HepG2 (cell line): Measurements from ENCODE around the gene VPS25. TPM values are rescaled to one million over a fixed set of nuclear protein-coding genes. Genes with fewer than 3 reads are reported as not detected.
A peak's percentile ranks its signal among the peaks of the same experiment; 100 is the strongest.

Experiments used
- ATF7-NPFF ChIP-seq: sonication (generic); formaldehyde crosslinking; IDR thresholded peaks from 2 replicates; pipeline ENCODE4 v1.8.1; 2023; ENCODE audit warnings: mild to moderate bottlenecking, low read depth, missing genetic modification reagents, moderate library complexity
- ATRX ChIP-seq: sonication (generic); formaldehyde crosslinking; IDR thresholded peaks from 2 replicates; pipeline ENCODE4 v1.4.0; 2020; ENCODE audit warnings: missing genetic modification reagents, borderline replicate concordance
- ELF1 ChIP-seq: sonication (generic); formaldehyde crosslinking; IDR thresholded peaks from 2 replicates; pipeline ENCODE4 v1.4.0; 2020; ENCODE audit warnings: missing genetic modification reagents
- HNF1A ChIP-seq, 2 experiments: sonication (generic) in 1 of 2; formaldehyde crosslinking in 1 of 2; IDR thresholded peaks; 2 replicates each; pipeline versions ENCODE4 v1.4.0 to v1.6.1; 2016 to 2020; ENCODE audit warnings: borderline replicate concordance in 1 of 2, low read depth in 1 of 2, mild to moderate bottlenecking in 1 of 2, missing genetic modification reagents in 1 of 2
- HNRNPK ChIP-seq: fragments of 200-400 bp; formaldehyde crosslinking; IDR thresholded peaks from 2 replicates; pipeline ENCODE4 v1.6.1; 2018; ENCODE audit warnings: low read length, low read depth, moderate library complexity, mild to moderate bottlenecking; ENCODE audit not compliant: poor library complexity, severe bottlenecking
- MTF2 ChIP-seq: sonication (generic); formaldehyde crosslinking; IDR thresholded peaks from 2 replicates; pipeline ENCODE4 v1.5.0; 2020; ENCODE audit warnings: missing genetic modification reagents, borderline replicate concordance
- TCF7L2 ChIP-seq: IDR thresholded peaks from 2 replicates; pipeline ENCODE4 v1.6.1; 2011; ENCODE audit warnings: mild to moderate bottlenecking, low read depth, low read length, moderate library complexity
- ZNF205 ChIP-seq: IDR thresholded peaks from 2 replicates; pipeline ENCODE4 v1.6.1; 2018; ENCODE audit warnings: missing biosample characterization, missing genetic modification reagents
- ZNF225 ChIP-seq: sonication (generic); formaldehyde crosslinking; IDR thresholded peaks from 2 replicates; pipeline ENCODE4 v1.4.0; 2020; ENCODE audit warnings: mild to moderate bottlenecking, missing genetic modification reagents
- ZNF558 ChIP-seq: sonication (generic); formaldehyde crosslinking; IDR thresholded peaks from 2 replicates; pipeline ENCODE4 v1.9.0; 2022; ENCODE audit warnings: mild to moderate bottlenecking, missing genetic modification reagents, borderline replicate concordance
- ZNF772 ChIP-seq: sonication (generic); formaldehyde crosslinking; IDR thresholded peaks from 2 replicates; pipeline ENCODE4 v1.5.0; 2020; ENCODE audit warnings: mild to moderate bottlenecking, missing genetic modification reagents
- ZNF792 ChIP-seq: IDR thresholded peaks from 2 replicates; pipeline ENCODE4 v1.6.1; 2016
- ZSCAN21 ChIP-seq: sonication (generic); formaldehyde crosslinking; IDR thresholded peaks from 2 replicates; pipeline ENCODE4 v1.8.0; 2022; ENCODE audit warnings: mild to moderate bottlenecking, missing genetic modification reagents, moderate library complexity, borderline replicate concordance
- polyA plus RNA-seq, 8 experiments: library from polyadenylated mRNA; depleted of rRNA in 3 of 8; stranded (reverse) in 7 of 8; unstranded in 1 of 8; fragments of >200 nt; fragmentation: Illumina TruSeq in 4 of 8; extraction: Trizol in 4 of 8; gene quantifications; 2 replicates each; pipeline versions ENCODE4 v1.2.1 to v1.2.3, GENCODE V29; 2011 to 2016; ENCODE audit warnings: low read depth in 4 of 8, missing spikeins in 1 of 8, mixed read lengths in 1 of 8; ENCODE audit not compliant: insufficient read depth in 1 of 8
- total RNA-seq, 5 experiments: library from RNA; depleted of rRNA; stranded (reverse); fragments of >200 nt; fragmentation: Illumina TruSeq; extraction: Trizol; gene quantifications; 2 replicates each; pipeline ENCODE4 v1.2.3, GENCODE V29; 2016; ENCODE audit warnings: low read depth in 1 of 5
- TF ChIP-seq, protein P1 (sequence below): sonication (generic); formaldehyde crosslinking; IDR thresholded peaks from 2 replicates; pipeline ENCODE4 v1.4.0; 2020; ENCODE audit warnings: missing genetic modification reagents, borderline replicate concordance
- TF ChIP-seq, protein P2 (sequence below): sonication (generic); formaldehyde crosslinking; IDR thresholded peaks from 2 replicates; pipeline ENCODE4 v1.5.0; 2020; ENCODE audit warnings: missing genetic modification reagents
- TF ChIP-seq, protein P3 (sequence below): sonication (generic); formaldehyde crosslinking; IDR thresholded peaks from 2 replicates; pipeline ENCODE4 v1.5.0; 2020; ENCODE audit warnings: missing genetic modification reagents, mild to moderate bottlenecking, borderline replicate concordance
- TF ChIP-seq, protein P4 (sequence below): sonication (generic); formaldehyde crosslinking; IDR thresholded peaks from 2 replicates; pipeline ENCODE4 v1.4.0; 2020; ENCODE audit warnings: mild to moderate bottlenecking, missing genetic modification reagents

Gene VPS25
- total and polyA plus RNA-seq, 2 of the 13 experiments (the other 11 are each of a cell fraction or from before 2014, with no cell fraction given) = 161 to 249 TPM

- TF ChIP-seq, protein P1, sequence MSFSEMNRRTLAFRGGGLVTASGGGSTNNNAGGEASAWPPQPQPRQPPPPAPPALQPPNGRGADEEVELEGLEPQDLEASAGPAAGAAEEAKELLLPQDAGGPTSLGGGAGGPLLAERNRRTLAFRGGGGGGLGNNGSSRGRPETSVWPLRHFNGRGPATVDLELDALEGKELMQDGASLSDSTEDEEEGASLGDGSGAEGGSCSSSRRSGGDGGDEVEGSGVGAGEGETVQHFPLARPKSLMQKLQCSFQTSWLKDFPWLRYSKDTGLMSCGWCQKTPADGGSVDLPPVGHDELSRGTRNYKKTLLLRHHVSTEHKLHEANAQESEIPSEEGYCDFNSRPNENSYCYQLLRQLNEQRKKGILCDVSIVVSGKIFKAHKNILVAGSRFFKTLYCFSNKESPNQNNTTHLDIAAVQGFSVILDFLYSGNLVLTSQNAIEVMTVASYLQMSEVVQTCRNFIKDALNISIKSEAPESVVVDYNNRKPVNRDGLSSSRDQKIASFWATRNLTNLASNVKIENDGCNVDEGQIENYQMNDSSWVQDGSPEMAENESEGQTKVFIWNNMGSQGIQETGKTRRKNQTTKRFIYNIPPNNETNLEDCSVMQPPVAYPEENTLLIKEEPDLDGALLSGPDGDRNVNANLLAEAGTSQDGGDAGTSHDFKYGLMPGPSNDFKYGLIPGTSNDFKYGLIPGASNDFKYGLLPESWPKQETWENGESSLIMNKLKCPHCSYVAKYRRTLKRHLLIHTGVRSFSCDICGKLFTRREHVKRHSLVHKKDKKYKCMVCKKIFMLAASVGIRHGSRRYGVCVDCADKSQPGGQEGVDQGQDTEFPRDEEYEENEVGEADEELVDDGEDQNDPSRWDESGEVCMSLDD = peak; percentile 58; the same call in 1 of the 2 replicates
- TF ChIP-seq ATF7-NPFF (CRISPR knock-in tag) (peak; percentile 74), ZNF772 (CRISPR knock-in tag) (no peak; the same call in 1 of the 2 replicates), ZNF205 (CRISPR knock-in tag) (no peak), ZSCAN21 (CRISPR knock-in tag) (peak; percentile 87; the same call in 1 of the 2 replicates), HNF1A (IDR thresholded peaks at IDR 0.05; ENCODE audit: low read depth) (no peak), HNF1A (CRISPR knock-in tag; IDR thresholded peaks at IDR 0.05; ENCODE audit: borderline replicate concordance) (no peak), TCF7L2 (no peak), HNRNPK (peak; percentile 92), ATRX (CRISPR knock-in tag) (no peak), MTF2 (CRISPR knock-in tag) (peak; percentile 60; the same call in 1 of the 2 replicates), ELF1 (CRISPR knock-in tag) (peak; percentile 23; the same call in 1 of the 2 replicates), ZNF792 (CRISPR knock-in tag) (peak; percentile 34; the same call in 1 of the 2 replicates), ZNF558 (CRISPR knock-in tag) (no peak; the same call in 1 of the 2 replicates), ZNF225 (CRISPR knock-in tag) (no peak)
- TF ChIP-seq, protein P2, sequence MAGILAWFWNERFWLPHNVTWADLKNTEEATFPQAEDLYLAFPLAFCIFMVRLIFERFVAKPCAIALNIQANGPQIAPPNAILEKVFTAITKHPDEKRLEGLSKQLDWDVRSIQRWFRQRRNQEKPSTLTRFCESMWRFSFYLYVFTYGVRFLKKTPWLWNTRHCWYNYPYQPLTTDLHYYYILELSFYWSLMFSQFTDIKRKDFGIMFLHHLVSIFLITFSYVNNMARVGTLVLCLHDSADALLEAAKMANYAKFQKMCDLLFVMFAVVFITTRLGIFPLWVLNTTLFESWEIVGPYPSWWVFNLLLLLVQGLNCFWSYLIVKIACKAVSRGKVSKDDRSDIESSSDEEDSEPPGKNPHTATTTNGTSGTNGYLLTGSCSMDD (CRISPR knock-in tag) = no peak
- TF ChIP-seq, protein P3, sequence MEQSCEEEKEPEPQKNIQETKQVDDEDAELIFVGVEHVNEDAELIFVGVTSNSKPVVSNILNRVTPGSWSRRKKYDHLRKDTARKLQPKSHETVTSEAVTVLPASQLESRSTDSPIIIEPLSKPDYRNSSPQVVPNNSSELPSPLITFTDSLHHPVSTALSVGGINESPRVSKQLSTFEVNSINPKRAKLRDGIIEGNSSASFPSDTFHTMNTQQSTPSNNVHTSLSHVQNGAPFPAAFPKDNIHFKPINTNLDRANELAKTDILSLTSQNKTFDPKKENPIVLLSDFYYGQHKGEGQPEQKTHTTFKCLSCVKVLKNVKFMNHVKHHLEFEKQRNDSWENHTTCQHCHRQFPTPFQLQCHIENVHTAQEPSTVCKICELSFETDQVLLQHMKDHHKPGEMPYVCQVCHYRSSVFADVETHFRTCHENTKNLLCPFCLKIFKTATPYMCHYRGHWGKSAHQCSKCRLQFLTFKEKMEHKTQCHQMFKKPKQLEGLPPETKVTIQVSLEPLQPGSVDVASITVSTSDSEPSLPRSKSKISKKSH = no peak
- TF ChIP-seq, protein P4, sequence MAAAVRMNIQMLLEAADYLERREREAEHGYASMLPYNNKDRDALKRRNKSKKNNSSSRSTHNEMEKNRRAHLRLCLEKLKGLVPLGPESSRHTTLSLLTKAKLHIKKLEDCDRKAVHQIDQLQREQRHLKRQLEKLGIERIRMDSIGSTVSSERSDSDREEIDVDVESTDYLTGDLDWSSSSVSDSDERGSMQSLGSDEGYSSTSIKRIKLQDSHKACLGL (CRISPR knock-in tag) = peak; percentile 75
Observed at GRCh38 chr17:42760652-42761581, 12.3 kb upstream of the VPS25 start, which contains the start of gene RAMP2 (continued).
